GM12878 (cell line): ENCODE data around the gene NOP16. TPM values are rescaled to one million over a fixed set of nuclear protein-coding genes. Genes with fewer than 3 reads are reported as not detected.
A peak's percentile ranks its signal among the peaks of the same experiment; 100 is the strongest.

Source experiments
- ATAC-seq: fragments of 200-7000 bp; cut with Tn5 transposase; 3 replicates; pipeline ENCODE4 v1.9.1; 2020; ENCODE audit warnings: mild to moderate bottlenecking, moderate library complexity
- BruUV-seq: library from RNA; stranded (reverse); fragments of 400-500 nt; replicated peaks from 2 replicates; lab custom pipeline; 2021; lab: Mats Ljungman, UMichigan
- CTCF ChIA-PET: fragments of 300-600 bp; sonication (Branson Sonifier 250); formaldehyde crosslinking; extraction: SDS; loops from one replicate; lab custom pipeline; 2021; ENCODE audit warnings: inconsistent platforms; lab: Yijun Ruan, JAX
- POLR2A ChIA-PET: fragments of 350-600 bp; formaldehyde crosslinking; extraction: SDS; loops from one replicate; lab custom pipeline; 2021; ENCODE audit warnings: inconsistent platforms; lab: Charles Lee
- RAD21 ChIA-PET: fragments of 300-600 bp; sonication (Branson Sonifier 250); formaldehyde crosslinking; loops from one replicate; lab custom pipeline; 2023; ENCODE audit warnings: antibody characterized with exemption; ENCODE audit not compliant: unreplicated experiment; lab: Charles Lee
- SMC1A ChIA-PET: fragments of 300-600 bp; sonication (Branson Sonifier 250); formaldehyde crosslinking; loops from one replicate; lab custom pipeline; 2023; ENCODE audit not compliant: unreplicated experiment, uncharacterized antibody; lab: Charles Lee
- DNase-seq: peaks from one replicate; pipeline ENCODE4 v3.0.0-alpha.2; 2011; ENCODE audit warnings: low read depth, low spot score
- FAIRE-seq: peaks from 3 replicates; lab custom pipeline; 2011; peaks lifted over from hg19 to GRCh38; lab: Jason Lieb, UNC
- H2AFZ ChIP-seq: 2 replicates; pipeline ENCODE4 v1.6.0; 2011; ENCODE audit warnings: low read depth, low read length, control low read depth; ENCODE audit not compliant: control insufficient read depth
- H3K27ac ChIP-seq: 2 replicates; pipeline ENCODE4 v1.5.1; 2011; ENCODE audit warnings: control low read depth; ENCODE audit not compliant: control insufficient read depth, insufficient read depth
- H3K27me3 ChIP-seq, 2 experiments: replicated peaks in 1 of 2; 2 replicates each; pipeline versions ENCODE4 v1.6.0 to v1.6.1; 2011; ENCODE audit warnings: low read length in 1 of 2; ENCODE audit not compliant: control insufficient read depth in 2 of 2, insufficient read depth in 2 of 2
- H3K36me3 ChIP-seq, 2 experiments: 2 replicates each; pipeline ENCODE4 v1.5.1; 2011; ENCODE audit warnings: low read length in 1 of 2; ENCODE audit not compliant: control insufficient read depth in 2 of 2, insufficient read depth in 2 of 2
- H3K4me1 ChIP-seq: 2 replicates; pipeline ENCODE4 v1.6.1; 2011; ENCODE audit warnings: mild to moderate bottlenecking, low read length, moderate library complexity, mixed read lengths; ENCODE audit not compliant: control insufficient read depth, insufficient read depth
- H3K4me2 ChIP-seq: 2 replicates; pipeline ENCODE4 v1.6.0; 2011; ENCODE audit warnings: control low read depth; ENCODE audit not compliant: control insufficient read depth, insufficient read depth
- H3K4me3 ChIP-seq: fragments of 200-600 bp; sonication (generic); 2 replicates; pipeline ENCODE4 v1.5.1; 2016
- H3K79me2 ChIP-seq: 2 replicates; pipeline ENCODE4 v1.6.0; 2011; ENCODE audit warnings: low read length; ENCODE audit not compliant: control insufficient read depth, insufficient read depth
- H3K9ac ChIP-seq: 2 replicates; pipeline ENCODE4 v1.8.0; 2011; ENCODE audit warnings: low read length, control low read depth, mixed read lengths; ENCODE audit not compliant: control insufficient read depth, insufficient read depth
- H3K9me3 ChIP-seq: replicated peaks from 3 replicates; pipeline ENCODE4 v1.5.1; 2011; ENCODE audit warnings: mild to moderate bottlenecking, low read length; ENCODE audit not compliant: control insufficient read depth, insufficient read depth
- H4K20me1 ChIP-seq: 2 replicates; pipeline ENCODE4 v1.6.0; 2011; ENCODE audit not compliant: control insufficient read depth, insufficient read depth
- ATF3 ChIP-seq: IDR thresholded peaks from 2 replicates; pipeline ENCODE4 v1.6.1; 2011; ENCODE audit warnings: low read depth, mild to moderate bottlenecking, low read length, moderate library complexity, borderline replicate concordance; ENCODE audit errors: extremely low read depth
- NFYB ChIP-seq: IDR thresholded peaks from 2 replicates; pipeline ENCODE4 v1.6.1; 2011; ENCODE audit warnings: low read depth, mild to moderate bottlenecking, low read length, improper control_type of control experiment, moderate library complexity; ENCODE audit not compliant: insufficient read depth
- NKRF ChIP-seq: fragments of 450-650 bp; conservative IDR thresholded peaks from 2 replicates; pipeline ENCODE4 v1.6.1; 2017; ENCODE audit warnings: mild to moderate bottlenecking, moderate library complexity
- POLR2A ChIP-seq: IDR thresholded peaks from 2 replicates; pipeline ENCODE4 v1.6.1; 2011; ENCODE audit warnings: low read depth, mild to moderate bottlenecking, low read length
- SP1 ChIP-seq: IDR thresholded peaks from one replicate; pipeline ENCODE4 v1.6.1; 2011; ENCODE audit warnings: low read depth, low read length
- ZBTB33 ChIP-seq: fragments of 450-650 bp; IDR thresholded peaks from 2 replicates; pipeline ENCODE4 v1.6.1; 2017; ENCODE audit warnings: mild to moderate bottlenecking
- WGBS: methylation state at CpG from one replicate; pipeline ENCODE4 v1.1.6; 2016; ENCODE audit warnings: low lambda C conversion rate; ENCODE audit not compliant: insufficient replicate concordance, insufficient coverage; ENCODE audit errors: missing lambda C conversion rate; 5-methylcytosine and 5-hydroxymethylcytosine counted together
- in situ Hi-C: fragments of 300-500 bp; cut with MboI; formaldehyde crosslinking; loops from 9 replicates; pipeline ENCODE4 v1.14.3; 2018; ENCODE audit warnings: mixed read lengths
- intact Hi-C: fragments of 100-400 bp; cut with micrococcal nuclease; formaldehyde crosslinking; loops from one replicate; pipeline ENCODE4 v1.14.2; 2022; ENCODE audit not compliant: unreplicated experiment
- polyA plus RNA-seq, 11 experiments: library from polyadenylated mRNA; depleted of rRNA in 4 of 11; unstranded in 6 of 11; stranded (reverse) in 5 of 11; fragments of >200 nt; fragmentation: Nextera tagmentation in 4 of 11; fragmentation: Illumina TruSeq in 1 of 11; extraction: Ambion mirVana in 4 of 11; extraction: Trizol in 1 of 11; gene quantifications; 1 replicate in 1 of 11; 2 replicates in 10 of 11; pipeline versions ENCODE4 v1.2.1 to v1.2.3, GENCODE V29; 2011 to 2016; ENCODE audit warnings: inconsistent platforms in 2 of 11, missing spikeins in 2 of 11, low read depth in 1 of 11
- total RNA-seq, 4 experiments: library from RNA; depleted of rRNA in 3 of 4; stranded (reverse); fragments of >200 nt in 3 of 4; fragmentation: Illumina TruSeq in 1 of 4; extraction: Trizol in 1 of 4; gene quantifications; 2 replicates each; pipeline versions ENCODE4 v1.2.1 to v1.2.3, GENCODE V29; 2013 to 2021

Gene NOP16
- total and polyA plus RNA-seq, 10 of the 15 experiments (the other 5 are each of a cell fraction or from before 2014, with no cell fraction given): 50.3 to 276 (median 116) TPM

GRCh38 chr5:176384991-176385390 is 3.4 kb downstream of the NOP16 start (continued):
- TF ChIP-seq NKRF: no peak
- TF ChIP-seq ZBTB33: no peak
- TF ChIP-seq ATF3: no peak
- TF ChIP-seq SP1: no peak

GRCh38 chr5:176384366-176384930 is 4.0 kb downstream of the NOP16 start:
- WGBS: 81% methylated on average over 8 of the region's 8 CpGs
- BruUV-seq: no TSS peak
- no peak overlapping the region for H3K4me2 ChIP-seq
- FAIRE-seq (no peak), DNase-seq (no peak), ATAC-seq (no peak)
- H3K27me3 ChIP-seq: no peaks in the 10 kb centered on the region
- no peak overlapping the region for H3K9ac ChIP-seq
- H3K79me2 ChIP-seq: peaks cover 38% of the 10 kb centered on the region
- 0 out of 2 replicates have a peak, but pooled peaks have one; percentile 6 for TF ChIP-seq POLR2A
- TF ChIP-seq NFYB: no peak
- intact Hi-C loops (loop anchor here (10.0 kb wide), 1 partner anchor 150 kb away; the partner anchor contains the start of gene RNF44), in situ Hi-C loops (no loop called here)
- ChIA-PET CTCF (no interaction called here), SMC1A (no interaction called here), RAD21 (no interaction called here), POLR2A (interaction anchor here (0.6 kb wide), 1 partner anchor 9 kb away, joined by 4 read pairs; no protein-coding TSS in a partner anchor)
- H4K20me1 ChIP-seq: peaks cover 3% of the 10 kb centered on the region; the same call in 1 of the 2 replicates
- H3K4me3 ChIP-seq: no peak overlapping the region
- H3K36me3 ChIP-seq: peaks cover 21 to 25% of the 10 kb centered on the region in 2 experiments
- H3K4me1 ChIP-seq: peaks cover 6% of the 10 kb centered on the region
- no peak overlapping the region for H2AFZ ChIP-seq
- H3K9me3 ChIP-seq: no peaks in the 10 kb centered on the region; the same call in 2 of the 3 replicates
- H3K27ac ChIP-seq: no peak overlapping the region
